Panc1 (cell line): ENCODE results near the gene SHC1. TPM values are rescaled to one million over a fixed set of nuclear protein-coding genes. Genes with fewer than 3 reads are reported as not detected.

Experiments
- ATAC-seq: fragments of 200-7000 bp; cut with Tn5 transposase; 2 replicates; pipeline ENCODE4 v1.9.1; 2020; ENCODE audit warnings: mild to moderate bottlenecking, moderate library complexity
- BruUV-seq: library from RNA; stranded (reverse); fragments of 400-500 nt; replicated peaks from 2 replicates; lab custom pipeline; 2021; lab: Mats Ljungman, UMichigan
- CTCF ChIA-PET: fragments of 300-600 bp; sonication (Branson Sonifier 250); formaldehyde crosslinking; loops from one replicate; lab custom pipeline; 2022; ENCODE audit warnings: antibody characterized with exemption; lab: Charles Lee
- POLR2A ChIA-PET: fragments of 300-600 bp; sonication (Branson Sonifier 250); formaldehyde crosslinking; loops from one replicate; lab custom pipeline; 2022; ENCODE audit warnings: antibody characterized with exemption; lab: Charles Lee
- DNase-seq: peaks from one replicate; pipeline ENCODE4 v3.0.0-alpha.2; 2010; ENCODE audit warnings: low read depth, low spot score
- H3K27ac ChIP-seq: 2 replicates; pipeline ENCODE4 v1.5.1; 2011; ENCODE audit warnings: mild to moderate bottlenecking, low read length, inconsistent platforms
- H3K27me3 ChIP-seq: fragments of 200-500 bp; sonication (Bioruptor generic); 2 replicates; pipeline ENCODE4 v1.6.0; 2014; ENCODE audit warnings: low read length, inconsistent platforms; ENCODE audit not compliant: control insufficient read depth, insufficient read depth
- H3K36me3 ChIP-seq: fragments of 200-500 bp; sonication (Bioruptor generic); 2 replicates; pipeline ENCODE4 v1.5.1; 2014; ENCODE audit warnings: inconsistent platforms, mild to moderate bottlenecking, low read length, moderate library complexity; ENCODE audit not compliant: control insufficient read depth, insufficient read depth
- H3K4me1 ChIP-seq: 2 replicates; pipeline ENCODE4 v1.5.1; 2011; ENCODE audit warnings: inconsistent platforms, mild to moderate bottlenecking, low read length, moderate library complexity; ENCODE audit not compliant: control insufficient read depth, insufficient read depth
- H3K4me3 ChIP-seq, 2 experiments: 2 replicates each; pipeline ENCODE4 v1.5.1; 2011 to 2012; ENCODE audit warnings: low read depth in 2 of 2, low read length in 2 of 2, mild to moderate bottlenecking in 2 of 2, inconsistent platforms in 1 of 2, moderate library complexity in 1 of 2
- H3K9me3 ChIP-seq: fragments of 200-500 bp; sonication (Bioruptor generic); 2 replicates; pipeline ENCODE4 v1.5.1; 2014; ENCODE audit warnings: low read depth, mild to moderate bottlenecking, inconsistent platforms, low read length, moderate library complexity; ENCODE audit not compliant: control insufficient read depth, insufficient read depth
- CTCF ChIP-seq: fragments of 450-650 bp; IDR thresholded peaks from 2 replicates; pipeline ENCODE4 v1.5.1; 2017; ENCODE audit warnings: mild to moderate bottlenecking
- POLR2AphosphoS5 ChIP-seq: IDR thresholded peaks from 2 replicates; pipeline ENCODE4 v1.6.1; 2012; ENCODE audit warnings: mild to moderate bottlenecking, low read depth, low read length, moderate library complexity
- REST ChIP-seq, 2 experiments: IDR thresholded peaks; 2 replicates each; pipeline ENCODE4 v1.6.1; 2011 to 2012; ENCODE audit warnings: low read depth in 2 of 2, control low read depth in 1 of 2, low read length in 1 of 2, mild to moderate bottlenecking in 1 of 2, moderate library complexity in 1 of 2; ENCODE audit not compliant: insufficient read depth in 1 of 2
- SIN3A ChIP-seq: IDR thresholded peaks from 2 replicates; pipeline ENCODE4 v1.6.1; 2012; ENCODE audit warnings: low read depth, mild to moderate bottlenecking, low read length, moderate library complexity, borderline replicate concordance; ENCODE audit not compliant: insufficient read depth
- TCF7L2 ChIP-seq: IDR thresholded peaks from 2 replicates; pipeline ENCODE4 v1.6.1; 2011; ENCODE audit warnings: mild to moderate bottlenecking, low read depth, low read length, inconsistent platforms
- in situ Hi-C: cut with HindIII; loops from 2 replicates; pipeline ENCODE4 v1.10.0; 2016; ENCODE audit warnings: low sequenced_read_pairs, low pct_unique_long_range_greater_than_20kb
- intact Hi-C: fragments of 100-400 bp; cut with micrococcal nuclease; formaldehyde crosslinking; loops from one replicate; pipeline ENCODE4 v1.10.0; 2022; ENCODE audit not compliant: unreplicated experiment
- total RNA-seq: library from RNA; stranded (reverse); gene quantifications from one replicate; pipeline ENCODE4 v1.2.1, GENCODE V29; 2021; ENCODE audit not compliant: unreplicated experiment

SHC1 gene
- total RNA-seq, 1 experiment from 2014 or later: 373 TPM

- DNase-seq: no peak
- in situ Hi-C loops: no loop called here
- no peaks in the 10 kb centered on the region for H3K36me3 ChIP-seq
- intact Hi-C loops: no loop called here
- no peak for ATAC-seq
- CTCF ChIA-PET: no interaction called here
- H3K27me3 ChIP-seq: no peaks in the 10 kb centered on the region
- H3K4me1 ChIP-seq: peaks cover 12% of the 10 kb centered on the region
- no peak overlapping the region for H3K4me3 ChIP-seq
- POLR2A ChIA-PET: no interaction called here
- TF ChIP-seq POLR2AphosphoS5: no peak
- no peak for TF ChIP-seq REST (IDR thresholded peaks at IDR 0.05; ENCODE audit: insufficient read depth in 1 of 2, low read depth in 2 of 2, low read length in 1 of 2)
- no peak for TF ChIP-seq TCF7L2
- TF ChIP-seq SIN3A: no peak
- no peak for TF ChIP-seq CTCF
- no TSS peak for BruUV-seq
- H3K27ac ChIP-seq: no peak overlapping the region
- no peaks in the 10 kb centered on the region for H3K9me3 ChIP-seq
Measured at GRCh38 chr1:154941333-154942013, 29.1 kb downstream of the SHC1 start.

GRCh38 chr1:154940651-154941194 lies 29.8 kb downstream of the SHC1 start:
- H3K36me3 ChIP-seq: no peaks in the 10 kb centered on the region
- H3K27me3 ChIP-seq: no peaks in the 10 kb centered on the region
- peaks cover 13% of the 10 kb centered on the region for H3K4me1 ChIP-seq
- no peak overlapping the region for H3K27ac ChIP-seq
- in situ Hi-C loops: no loop called here
- intact Hi-C loops: no loop called here
- TF ChIP-seq REST (IDR thresholded peaks at IDR 0.05; ENCODE audit: insufficient read depth in 1 of 2, low read depth in 2 of 2, low read length in 1 of 2): no peak
- TF ChIP-seq SIN3A: no peak
- TF ChIP-seq POLR2AphosphoS5: no peak
- no peak for TF ChIP-seq CTCF
- no peak for TF ChIP-seq TCF7L2
- no TSS peak for BruUV-seq
- no peak overlapping the region for H3K4me3 ChIP-seq
- DNase-seq (no peak), ATAC-seq (no peak)
- H3K9me3 ChIP-seq: no peaks in the 10 kb centered on the region
- POLR2A ChIA-PET: no interaction called here
- CTCF ChIA-PET: no interaction called here
